ENCODE measurements around the gene MECP2. TPM values are rescaled to one million over a fixed set of nuclear protein-coding genes. Genes with fewer than 3 reads are reported as not detected.

The MECP2 gene
- polyA plus RNA-seq, 1 donor (not counting 4 experiments of a cell fraction or from before 2014, with no cell fraction given), result 9.9 TPM

DNA sequence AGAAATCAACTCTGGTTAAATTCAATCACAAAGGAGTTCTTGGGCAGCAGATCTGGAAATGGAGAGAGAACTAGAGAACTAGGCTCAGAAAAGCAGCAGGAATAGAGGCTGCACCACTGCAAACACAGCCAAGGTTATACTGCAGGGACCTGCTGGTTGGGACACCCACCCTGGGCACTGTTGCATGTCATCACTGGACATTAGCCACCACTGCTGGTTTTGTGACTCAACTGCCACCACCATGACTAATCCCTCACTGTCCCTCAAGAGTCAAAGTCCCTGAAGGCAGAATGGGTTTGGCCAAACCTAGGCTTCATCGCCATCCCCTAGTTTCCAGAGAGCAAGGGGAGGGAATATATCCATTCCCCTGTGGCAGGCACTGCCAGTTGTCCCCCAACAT lies 39.7 kb downstream of the MECP2 start:
- Histone ChIP-seq H3K27ac (ENCODE audit: control insufficient read depth, insufficient read depth, low read length) (no peak overlapping the region), H3K36me3 (ENCODE audit: control insufficient read depth in 2 of 2, extremely low read depth in 1 of 2, insufficient read depth in 2 of 2, low read length in 2 of 2) (no peaks in the 10 kb centered on the region), H3K79me2 (ENCODE audit: control insufficient read depth, insufficient read depth, low read length) (peaks cover 29% of the 10 kb centered on the region), H2AFZ (ENCODE audit: control insufficient read depth, low read length) (no peak overlapping the region), H3K9me3 (ENCODE audit: control insufficient read depth, low read depth, low read length) (no peaks in the 10 kb centered on the region), H3K9me1 (ENCODE audit: control insufficient read depth, extremely low read depth, insufficient read depth, low read length) (no peaks in the 10 kb centered on the region), H3K4me1 (ENCODE audit: control insufficient read depth, extremely low read depth, insufficient read depth, low read length) (no peaks in the 10 kb centered on the region), H3K27me3 (ENCODE audit: control insufficient read depth, extremely low read depth, insufficient read depth, low read length) (no peaks in the 10 kb centered on the region), H3K4me2 (ENCODE audit: control insufficient read depth, extremely low read depth, insufficient read depth, low read depth, low read length) (no peak overlapping the region), H3K9ac (ENCODE audit: control insufficient read depth, extremely low read depth, insufficient read depth, low read length) (no peak overlapping the region), H3K4me3 (ENCODE audit: control insufficient read depth in 2 of 3, extremely low read depth in 1 of 3, insufficient read depth in 2 of 3, low read depth in 1 of 3, low read length in 3 of 3) (no peak overlapping the region), H4K20me1 (ENCODE audit: control insufficient read depth, extremely low read depth, insufficient read depth, low read length) (peaks cover 2% of the 10 kb centered on the region)
- FAIRE-seq (no peak), DNase-seq (ENCODE audit: low read depth, low spot score) (no peak)
- no peak for TF ChIP-seq CTCF (optimal IDR thresholded peaks at IDR 0.05 in 1 of 3, IDR thresholded peaks at IDR 0.05 in 1 of 3, conservative IDR thresholded peaks at IDR 0.05 in 1 of 3; ENCODE audit: extremely low read depth in 1 of 3, insufficient read depth in 2 of 3, low read length in 3 of 3)
- no peak for TF ChIP-seq EZH2 (IDR thresholded peaks at IDR 0.05; ENCODE audit: low read length)
- dilution Hi-C loops (cut with MboI; ENCODE audit: extremely low pct_ligation_motif_present, low sequenced_read_pairs), result no loop called here

DNA sequence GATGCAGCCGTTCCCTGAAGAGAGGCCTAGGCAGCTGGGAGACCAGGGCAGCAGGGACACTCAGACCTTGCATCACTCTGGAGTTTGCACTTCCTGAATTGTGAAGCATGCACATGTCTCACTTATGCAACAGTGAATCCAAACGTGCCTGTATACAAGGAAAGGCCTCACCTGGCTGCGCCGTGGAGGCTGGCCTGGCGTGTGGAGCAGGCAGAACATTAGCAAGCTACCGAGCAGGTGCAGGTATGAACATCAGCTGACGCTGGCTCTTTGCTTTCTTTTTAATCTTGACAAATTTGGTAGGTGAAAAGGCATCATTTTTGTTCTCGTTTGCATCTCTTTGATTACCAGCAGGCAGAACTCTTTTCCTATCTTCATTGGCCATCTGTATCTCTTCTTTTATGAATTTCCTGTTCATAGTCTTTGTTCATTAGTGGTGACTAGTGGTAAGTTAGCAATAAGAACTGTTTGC lies 40.7 kb downstream of the MECP2 start:
- Histone ChIP-seq H3K4me1 (ENCODE audit: control insufficient read depth, extremely low read depth, insufficient read depth, low read length) (no peaks in the 10 kb centered on the region), H2AFZ (ENCODE audit: control insufficient read depth, low read length) (no peak overlapping the region), H3K4me3 (ENCODE audit: control insufficient read depth in 2 of 3, extremely low read depth in 1 of 3, insufficient read depth in 2 of 3, low read depth in 1 of 3, low read length in 3 of 3) (no peak overlapping the region), H3K4me2 (ENCODE audit: control insufficient read depth, extremely low read depth, insufficient read depth, low read depth, low read length) (no peak overlapping the region), H3K36me3 (ENCODE audit: control insufficient read depth in 2 of 2, extremely low read depth in 1 of 2, insufficient read depth in 2 of 2, low read length in 2 of 2) (no peaks in the 10 kb centered on the region), H3K27me3 (ENCODE audit: control insufficient read depth, extremely low read depth, insufficient read depth, low read length) (no peaks in the 10 kb centered on the region), H3K27ac (ENCODE audit: control insufficient read depth, insufficient read depth, low read length) (no peak overlapping the region), H3K9me3 (ENCODE audit: control insufficient read depth, low read depth, low read length) (no peaks in the 10 kb centered on the region), H3K9me1 (ENCODE audit: control insufficient read depth, extremely low read depth, insufficient read depth, low read length) (no peaks in the 10 kb centered on the region), H3K79me2 (ENCODE audit: control insufficient read depth, insufficient read depth, low read length) (peaks cover 24% of the 10 kb centered on the region), H4K20me1 (ENCODE audit: control insufficient read depth, extremely low read depth, insufficient read depth, low read length) (peaks cover 2% of the 10 kb centered on the region), H3K9ac (ENCODE audit: control insufficient read depth, extremely low read depth, insufficient read depth, low read length) (no peak overlapping the region)
- DNase-seq (ENCODE audit: low read depth, low spot score) (no peak), FAIRE-seq (no peak)
- TF ChIP-seq EZH2 (IDR thresholded peaks at IDR 0.05; ENCODE audit: low read length), result no peak
- no peak for TF ChIP-seq CTCF (optimal IDR thresholded peaks at IDR 0.05 in 1 of 3, IDR thresholded peaks at IDR 0.05 in 1 of 3, conservative IDR thresholded peaks at IDR 0.05 in 1 of 3; ENCODE audit: extremely low read depth in 1 of 3, insufficient read depth in 2 of 3, low read length in 3 of 3)
- dilution Hi-C loops (cut with MboI; ENCODE audit: extremely low pct_ligation_motif_present, low sequenced_read_pairs), result no loop called here

Data from keratinocyte (primary cell).